Mesenchymal stem cell (in vitro differentiated cells and primary cell): ENCODE results near the gene ZSWIM5.
"Not testable (repeated sequence)": the region's sequence is repeated elsewhere in the genome, so short reads cannot be mapped to it uniquely, and the experiment has no call there.

Experiments used
- DNase-seq: peaks from one replicate; pipeline ENCODE4 v3.0.0-alpha.2; 2013
- H2AFZ ChIP-seq: one replicate; pipeline ENCODE4 v1.6.1; 2013; ENCODE audit warnings: low read depth, mild to moderate bottlenecking, control low read depth, inconsistent platforms, low read length, moderate library complexity
- H2AK5ac ChIP-seq: 2 replicates; pipeline ENCODE4 v1.6.1; 2013; ENCODE audit warnings: low read length, moderate library complexity, mild to moderate bottlenecking, inconsistent platforms; ENCODE audit not compliant: severe bottlenecking
- H2BK120ac ChIP-seq: one replicate; pipeline ENCODE4 v1.6.1; 2013; ENCODE audit warnings: low read depth, mild to moderate bottlenecking, inconsistent platforms, low read length, moderate library complexity
- H2BK12ac ChIP-seq, 2 experiments: one replicate each; pipeline ENCODE4 v1.6.1; 2013; ENCODE audit warnings: inconsistent platforms in 2 of 2, low read length in 2 of 2, mild to moderate bottlenecking in 2 of 2, moderate library complexity in 2 of 2, control low read depth in 1 of 2
- H2BK15ac ChIP-seq: one replicate; pipeline ENCODE4 v1.6.1; 2013; ENCODE audit warnings: mild to moderate bottlenecking, low read depth, inconsistent platforms; ENCODE audit not compliant: poor library complexity, severe bottlenecking
- H2BK5ac ChIP-seq: 2 replicates; pipeline ENCODE4 v1.6.1; 2013; ENCODE audit warnings: low read depth, mild to moderate bottlenecking, low read length, control low read depth, inconsistent platforms; ENCODE audit not compliant: poor library complexity, severe bottlenecking
- H3K14ac ChIP-seq, 2 experiments: one replicate each; pipeline ENCODE4 v1.6.1; 2013; ENCODE audit warnings: inconsistent platforms in 2 of 2, low read length in 2 of 2, control low read depth in 1 of 2, mild to moderate bottlenecking in 1 of 2, moderate library complexity in 1 of 2
- H3K18ac ChIP-seq, 2 experiments: one replicate each; pipeline ENCODE4 v1.6.1; 2013; ENCODE audit warnings: inconsistent platforms in 2 of 2, low read length in 2 of 2, control low read depth in 1 of 2, low read depth in 1 of 2, mild to moderate bottlenecking in 1 of 2
- H3K23ac ChIP-seq, 2 experiments: one replicate each; pipeline ENCODE4 v1.6.1; 2013; ENCODE audit warnings: inconsistent platforms in 2 of 2, low read length in 2 of 2, mild to moderate bottlenecking in 2 of 2, moderate library complexity in 2 of 2, control low read depth in 1 of 2
- H3K27ac ChIP-seq: 2 replicates; pipeline ENCODE4 v1.5.1; 2013; ENCODE audit warnings: mild to moderate bottlenecking, moderate library complexity, low read length, control low read depth, inconsistent platforms; ENCODE audit not compliant: poor library complexity, severe bottlenecking
- H3K27me3 ChIP-seq, 2 experiments: 2 replicates each; pipeline versions ENCODE4 v1.6.1 to v1.7.0; 2013; ENCODE audit warnings: low read length in 2 of 2, mild to moderate bottlenecking in 2 of 2, moderate library complexity in 2 of 2, control low read depth in 1 of 2, inconsistent platforms in 1 of 2; ENCODE audit not compliant: control insufficient read depth in 1 of 2, insufficient read depth in 1 of 2
- H3K36me3 ChIP-seq, 2 experiments: 2 replicates each; pipeline versions ENCODE4 v1.6.1 to v1.7.0; 2013; ENCODE audit warnings: low read length in 2 of 2, control low read depth in 1 of 2, inconsistent platforms in 1 of 2, low read depth in 1 of 2, mild to moderate bottlenecking in 1 of 2; ENCODE audit not compliant: insufficient read depth in 2 of 2, control insufficient read depth in 1 of 2
- H3K4ac ChIP-seq, 2 experiments: one replicate each; pipeline ENCODE4 v1.6.1; 2013; ENCODE audit warnings: inconsistent platforms in 2 of 2, low read length in 2 of 2, mild to moderate bottlenecking in 2 of 2, moderate library complexity in 2 of 2, control low read depth in 1 of 2, low read depth in 1 of 2
- H3K4me1 ChIP-seq: 2 replicates; pipeline ENCODE4 v1.6.1; 2013; ENCODE audit warnings: low read depth, low read length, control low read depth; ENCODE audit not compliant: control insufficient read depth, insufficient read depth
- H3K4me2 ChIP-seq: 2 replicates; pipeline ENCODE4 v1.6.1; 2013; ENCODE audit warnings: low read length, mild to moderate bottlenecking, inconsistent platforms; ENCODE audit not compliant: poor library complexity, severe bottlenecking
- H3K4me3 ChIP-seq, 2 experiments: 2 replicates each; pipeline versions ENCODE4 v1.5.1 to v1.7.0; 2013; ENCODE audit warnings: low read length in 2 of 2, mild to moderate bottlenecking in 2 of 2, control low read depth in 1 of 2, low read depth in 1 of 2; ENCODE audit not compliant: insufficient read depth in 1 of 2
- H3K79me1 ChIP-seq: replicated peaks from 2 replicates; pipeline ENCODE4 v1.6.1; 2013; ENCODE audit warnings: mild to moderate bottlenecking, control low read depth, low read length, inconsistent platforms; ENCODE audit not compliant: poor library complexity, severe bottlenecking
- H3K9ac ChIP-seq: 2 replicates; pipeline ENCODE4 v1.7.0; 2013; ENCODE audit warnings: mild to moderate bottlenecking, low read length, moderate library complexity
- H3K9me3 ChIP-seq: 2 replicates; pipeline ENCODE4 v1.7.0; 2013; ENCODE audit warnings: mild to moderate bottlenecking, low read length; ENCODE audit not compliant: control insufficient read depth
- H4K8ac ChIP-seq: one replicate; pipeline ENCODE4 v1.6.1; 2013; ENCODE audit warnings: inconsistent platforms, mild to moderate bottlenecking, low read length, moderate library complexity
- H4K91ac ChIP-seq: one replicate; pipeline ENCODE4 v1.6.1; 2013; ENCODE audit warnings: mild to moderate bottlenecking, low read length, inconsistent platforms
- WGBS: methylation state at CpG from one replicate; pipeline ENCODE4 v1.1.7; 2013; ENCODE audit warnings: mixed read lengths; 5-methylcytosine and 5-hydroxymethylcytosine counted together

The ZSWIM5 gene

GRCh38 chr1:45246760-45247159 lies 40.4 kb upstream of the ZSWIM5 start:
- Histone ChIP-seq H3K27me3 (peaks cover 0 to 3% of the 10 kb centered on the region in 2 experiments), H3K18ac (no peak overlapping the region), H4K8ac (no peak overlapping the region), H3K4me3 (no peak overlapping the region), H4K91ac (no peak overlapping the region), H2BK15ac (no peak overlapping the region), H3K14ac (no peak overlapping the region), H3K9ac (peak overlapping the region; percentile 9), H3K4ac (no peak overlapping the region), H3K79me1 (no peaks in the 10 kb centered on the region), H2BK120ac (no peak overlapping the region), H3K4me2 (no peak overlapping the region), H2BK5ac (no peak overlapping the region), H3K23ac (no peak overlapping the region), H3K27ac (no peak overlapping the region), H2BK12ac (no peak overlapping the region), H3K9me3 (peaks cover 9% of the 10 kb centered on the region), H2AK5ac (no peak overlapping the region), H3K4me1 (no peaks in the 10 kb centered on the region), H3K36me3 (no peaks in the 10 kb centered on the region), H2AFZ (no peak overlapping the region)
- peak; percentile 72 for DNase-seq
- WGBS = 8% methylated on average over 2 of the region's 2 CpGs

GRCh38 chr1:45246359-45246758 lies 40.0 kb upstream of the ZSWIM5 start:
- DNase-seq, H3K4me2 ChIP-seq, H2AFZ ChIP-seq, H3K4ac ChIP-seq, H4K91ac ChIP-seq, H2BK12ac ChIP-seq, H3K27me3 ChIP-seq, H3K18ac ChIP-seq, H3K4me1 ChIP-seq, H3K14ac ChIP-seq, H2BK15ac ChIP-seq, H3K9me3 ChIP-seq, H2BK5ac ChIP-seq, H3K36me3 ChIP-seq, H3K79me1 ChIP-seq, H3K4me3 ChIP-seq, H2AK5ac ChIP-seq, H4K8ac ChIP-seq, H2BK120ac ChIP-seq, H3K27ac ChIP-seq, H3K23ac ChIP-seq: not testable (repeated sequence)
- H3K9ac ChIP-seq = peak overlapping the region; percentile 9
- 88% methylated on average over 2 of the region's 3 CpGs for WGBS

GRCh38 chr1:45244660-45245059 lies 38.3 kb upstream of the ZSWIM5 start:
- H2BK5ac ChIP-seq = no peak overlapping the region
- no peak overlapping the region for H3K18ac ChIP-seq
- no peaks in the 10 kb centered on the region for H3K36me3 ChIP-seq
- H2AFZ ChIP-seq = no peak overlapping the region
- H4K8ac ChIP-seq = no peak overlapping the region
- no peak overlapping the region for H3K23ac ChIP-seq
- no peak overlapping the region for H2AK5ac ChIP-seq
- H3K79me1 ChIP-seq = no peaks in the 10 kb centered on the region
- no peak overlapping the region for H3K27ac ChIP-seq
- no peak overlapping the region for H3K9ac ChIP-seq
- no peak overlapping the region for H2BK120ac ChIP-seq
- H3K9me3 ChIP-seq = peaks cover 9% of the 10 kb centered on the region
- H3K4me2 ChIP-seq = no peak overlapping the region
- no peak overlapping the region for H2BK15ac ChIP-seq
- no peak overlapping the region for H3K4me3 ChIP-seq
- H3K14ac ChIP-seq = no peak overlapping the region
- H2BK12ac ChIP-seq = no peak overlapping the region
- DNase-seq = no peak
- no peaks in the 10 kb centered on the region for H3K27me3 ChIP-seq
- H4K91ac ChIP-seq = no peak overlapping the region
- no peaks in the 10 kb centered on the region for H3K4me1 ChIP-seq
- H3K4ac ChIP-seq = no peak overlapping the region

- Histone ChIP-seq H3K4me3 (no peak overlapping the region), H4K8ac (no peak overlapping the region), H2BK5ac (no peak overlapping the region), H2BK15ac (no peak overlapping the region), H3K27ac (no peak overlapping the region), H2AFZ (no peak overlapping the region), H4K91ac (no peak overlapping the region), H2BK120ac (no peak overlapping the region), H2AK5ac (no peak overlapping the region), H3K14ac (no peak overlapping the region), H3K79me1 (no peaks in the 10 kb centered on the region), H2BK12ac (no peak overlapping the region), H3K4me2 (no peak overlapping the region), H3K18ac (no peak overlapping the region), H3K9ac (peak overlapping the region; percentile 47), H3K9me3 (peaks cover 9% of the 10 kb centered on the region), H3K4me1 (no peaks in the 10 kb centered on the region), H3K23ac (no peak overlapping the region), H3K4ac (no peak overlapping the region), H3K27me3 (no peaks in the 10 kb centered on the region), H3K36me3 (no peaks in the 10 kb centered on the region)
- WGBS = 97% methylated on average over 2 of the region's 3 CpGs
- no peak for DNase-seq
These were observed 37.3 kb upstream of the ZSWIM5 start for GRCh38 chr1:45243476-45244343.
